IPS-18a (cell line): ENCODE measurements around the gene ASTN2.

ENCODE experiments used
- H3K27ac ChIP-seq: one replicate; pipeline ENCODE4 v1.5.1; 2013; ENCODE audit warnings: low read length
- H3K27me3 ChIP-seq: one replicate; pipeline ENCODE4 v1.6.1; 2013; ENCODE audit warnings: mild to moderate bottlenecking, low read length; ENCODE audit not compliant: control insufficient read depth, insufficient read depth
- H3K36me3 ChIP-seq: one replicate; pipeline ENCODE4 v1.6.1; 2013; ENCODE audit warnings: low read depth, low read length; ENCODE audit not compliant: control insufficient read depth
- H3K4me1 ChIP-seq: one replicate; pipeline ENCODE4 v1.6.1; 2013; ENCODE audit warnings: low read depth, low read length; ENCODE audit not compliant: control insufficient read depth
- H3K4me3 ChIP-seq: one replicate; pipeline ENCODE4 v1.5.1; 2013; ENCODE audit warnings: low read length
- H3K9ac ChIP-seq: one replicate; pipeline ENCODE4 v1.6.1; 2013; ENCODE audit warnings: mild to moderate bottlenecking, low read length, moderate library complexity
- H3K9me3 ChIP-seq: one replicate; pipeline ENCODE4 v1.6.1; 2013; ENCODE audit warnings: low read depth, low read length; ENCODE audit not compliant: control insufficient read depth

ASTN2 gene

GRCh38 chr9:116496167-116496566 is 918.7 kb downstream of the ASTN2 start:
- peaks cover 8% of the 10 kb centered on the region for H3K4me1 ChIP-seq

GRCh38 chr9:116495725-116496124 is 919.1 kb downstream of the ASTN2 start:
- Histone ChIP-seq H3K4me3 (no peak overlapping the region), H3K27me3 (no peaks in the 10 kb centered on the region), H3K27ac (no peak overlapping the region), H3K4me1 (peaks cover 8% of the 10 kb centered on the region), H3K9ac (no peak overlapping the region), H3K36me3 (no peaks in the 10 kb centered on the region), H3K9me3 (no peaks in the 10 kb centered on the region)

More at GRCh38 chr9:116496167-116496566, 918.7 kb downstream of the ASTN2 start:
- Histone ChIP-seq H3K9ac (no peak overlapping the region), H3K27me3 (no peaks in the 10 kb centered on the region), H3K27ac (no peak overlapping the region), H3K4me3 (no peak overlapping the region), H3K9me3 (no peaks in the 10 kb centered on the region), H3K36me3 (no peaks in the 10 kb centered on the region)

- Histone ChIP-seq H3K4me1 (peaks cover 8% of the 10 kb centered on the region), H3K27ac (no peak overlapping the region), H3K9me3 (no peaks in the 10 kb centered on the region)
These were observed 919.8 kb downstream of the ASTN2 start for GRCh38 chr9:116494815-116495634.

GRCh38 chr9:116493183-116493860 is 921.5 kb downstream of the ASTN2 start:
- Histone ChIP-seq H3K27ac (no peak overlapping the region), H3K4me3 (no peak overlapping the region), H3K27me3 (no peaks in the 10 kb centered on the region), H3K9ac (no peak overlapping the region), H3K36me3 (no peaks in the 10 kb centered on the region), H3K9me3 (no peaks in the 10 kb centered on the region), H3K4me1 (peaks cover 8% of the 10 kb centered on the region)

More at GRCh38 chr9:116494815-116495634, 919.8 kb downstream of the ASTN2 start:
- no peak overlapping the region for H3K9ac ChIP-seq
- no peaks in the 10 kb centered on the region for H3K27me3 ChIP-seq
- H3K36me3 ChIP-seq = no peaks in the 10 kb centered on the region
- H3K4me3 ChIP-seq = no peak overlapping the region

GRCh38 chr9:116491659-116492058 is 923.2 kb downstream of the ASTN2 start:
- Histone ChIP-seq H3K27me3 (no peaks in the 10 kb centered on the region), H3K4me1 (peaks cover 8% of the 10 kb centered on the region), H3K9me3 (no peaks in the 10 kb centered on the region), H3K9ac (no peak overlapping the region), H3K36me3 (no peaks in the 10 kb centered on the region), H3K4me3 (no peak overlapping the region), H3K27ac (no peak overlapping the region)

- Histone ChIP-seq H3K36me3 (no peaks in the 10 kb centered on the region), H3K9ac (no peak overlapping the region), H3K4me1 (peaks cover 8% of the 10 kb centered on the region), H3K27me3 (no peaks in the 10 kb centered on the region), H3K9me3 (no peaks in the 10 kb centered on the region), H3K4me3 (no peak overlapping the region), H3K27ac (no peak overlapping the region)
These were observed 923.6 kb downstream of the ASTN2 start for GRCh38 chr9:116491219-116491618.

- Histone ChIP-seq H3K9me3 (no peaks in the 10 kb centered on the region), H3K27ac (no peak overlapping the region), H3K27me3 (no peaks in the 10 kb centered on the region), H3K4me1 (peaks cover 8% of the 10 kb centered on the region), H3K9ac (no peak overlapping the region), H3K36me3 (no peaks in the 10 kb centered on the region), H3K4me3 (no peak overlapping the region)
These were observed 924.5 kb downstream of the ASTN2 start for GRCh38 chr9:116490321-116490720.

GRCh38 chr9:116488373-116488772 is 926.5 kb downstream of the ASTN2 start:
- Histone ChIP-seq H3K27ac (no peak overlapping the region), H3K9me3 (no peaks in the 10 kb centered on the region), H3K9ac (no peak overlapping the region), H3K36me3 (no peaks in the 10 kb centered on the region), H3K4me3 (no peak overlapping the region), H3K27me3 (no peaks in the 10 kb centered on the region), H3K4me1 (peaks cover 5% of the 10 kb centered on the region)

- Histone ChIP-seq H3K36me3 (no peaks in the 10 kb centered on the region), H3K4me1 (peaks cover 9% of the 10 kb centered on the region), H3K27ac (no peak overlapping the region), H3K4me3 (no peak overlapping the region), H3K27me3 (no peaks in the 10 kb centered on the region), H3K9ac (no peak overlapping the region), H3K9me3 (no peaks in the 10 kb centered on the region)
These were observed 930.3 kb downstream of the ASTN2 start for GRCh38 chr9:116484492-116485061.

- Histone ChIP-seq H3K36me3 (no peaks in the 10 kb centered on the region), H3K9me3 (no peaks in the 10 kb centered on the region), H3K27ac (no peak overlapping the region), H3K9ac (no peak overlapping the region), H3K27me3 (no peaks in the 10 kb centered on the region), H3K4me1 (peaks cover 9% of the 10 kb centered on the region), H3K4me3 (no peak overlapping the region)
These were observed 931.0 kb downstream of the ASTN2 start for GRCh38 chr9:116483622-116484491.

GRCh38 chr9:116482740-116483139 is 932.1 kb downstream of the ASTN2 start:
- Histone ChIP-seq H3K27ac (no peak overlapping the region), H3K27me3 (no peaks in the 10 kb centered on the region)

More at GRCh38 chr9:116482740-116483139, 932.1 kb downstream of the ASTN2 start:
- Histone ChIP-seq H3K4me3 (no peak overlapping the region), H3K36me3 (no peaks in the 10 kb centered on the region), H3K9me3 (no peaks in the 10 kb centered on the region), H3K4me1 (peaks cover 9% of the 10 kb centered on the region), H3K9ac (no peak overlapping the region)
